Neuron (in vitro differentiated cells): Measurements from ENCODE around the gene FAM174C.
"Not testable (repeated sequence)": the region's sequence is repeated elsewhere in the genome, so short reads cannot be mapped to it uniquely, and the experiment has no call there.

Experiments
- H2AFZ ChIP-seq: one replicate; pipeline ENCODE4 v1.6.1; 2013; ENCODE audit warnings: low read depth, mild to moderate bottlenecking, inconsistent platforms, low read length, moderate library complexity
- H3K27me3 ChIP-seq: one replicate; pipeline ENCODE4 v1.6.1; 2013; ENCODE audit warnings: low read length; ENCODE audit not compliant: insufficient read depth
- H3K36me3 ChIP-seq: one replicate; pipeline ENCODE4 v1.6.1; 2013; ENCODE audit warnings: low read length; ENCODE audit not compliant: insufficient read depth
- H3K4me1 ChIP-seq: one replicate; pipeline ENCODE4 v1.6.1; 2013; ENCODE audit warnings: low read length; ENCODE audit not compliant: insufficient read depth
- H3K4me3 ChIP-seq: 2 replicates; pipeline ENCODE4 v1.5.1; 2013; ENCODE audit warnings: mild to moderate bottlenecking, low read length, moderate library complexity
- H3K9me3 ChIP-seq: one replicate; pipeline ENCODE4 v1.6.1; 2013; ENCODE audit warnings: low read length

Gene FAM174C

DNA sequence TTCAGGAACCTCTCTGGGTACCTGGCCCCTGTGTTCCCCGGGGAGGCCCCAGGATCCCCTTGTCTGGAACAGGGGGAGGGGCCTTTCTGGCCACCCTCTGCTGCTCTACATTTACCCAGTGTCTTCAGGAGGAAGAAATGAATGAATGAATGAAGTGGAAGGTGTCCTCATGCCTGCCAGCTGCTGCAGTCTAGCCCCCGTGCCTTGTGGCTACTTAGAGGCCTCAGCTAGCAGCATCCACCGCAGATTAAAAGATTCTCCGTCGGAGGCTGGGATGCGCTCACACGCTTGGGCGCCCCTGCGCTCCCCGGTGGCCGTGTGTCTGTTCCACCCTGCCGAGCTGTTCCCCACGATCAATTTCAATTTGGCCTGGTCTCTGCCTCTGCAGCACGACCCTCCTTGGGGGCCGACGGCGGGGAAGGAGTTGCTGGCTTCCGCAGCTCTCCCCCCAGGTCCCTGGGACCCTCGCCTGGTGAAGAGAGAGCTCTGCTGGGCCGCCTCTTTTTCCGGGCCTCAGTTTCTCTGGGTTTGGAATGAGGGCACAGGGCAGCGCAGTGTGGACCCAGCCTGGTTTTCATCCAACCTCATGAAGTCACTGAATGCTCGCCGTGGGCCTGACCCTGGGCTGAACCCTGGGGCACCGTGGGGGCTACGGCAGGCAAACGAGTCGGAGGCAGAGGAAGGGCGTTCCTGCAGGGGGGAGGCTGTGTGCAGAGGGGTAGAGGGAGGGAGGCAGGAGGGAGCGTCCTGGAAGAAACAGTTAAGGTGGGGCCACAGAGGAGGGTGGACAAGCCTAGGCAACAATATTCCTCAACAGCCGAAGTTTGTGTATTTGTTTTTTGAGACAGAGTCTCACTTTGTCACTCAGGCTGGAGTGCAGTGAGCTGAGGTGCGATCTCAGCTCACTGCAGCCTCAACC, 38.6 kb downstream of the FAM174C start:
- Histone ChIP-seq H3K36me3 (no peaks in the 10 kb centered on the region), H3K4me3 (no peak overlapping the region), H3K27me3 (peaks cover 36% of the 10 kb centered on the region), H2AFZ (no peak overlapping the region), H3K9me3 (no peaks in the 10 kb centered on the region), H3K4me1 (peaks cover 7% of the 10 kb centered on the region)

DNA sequence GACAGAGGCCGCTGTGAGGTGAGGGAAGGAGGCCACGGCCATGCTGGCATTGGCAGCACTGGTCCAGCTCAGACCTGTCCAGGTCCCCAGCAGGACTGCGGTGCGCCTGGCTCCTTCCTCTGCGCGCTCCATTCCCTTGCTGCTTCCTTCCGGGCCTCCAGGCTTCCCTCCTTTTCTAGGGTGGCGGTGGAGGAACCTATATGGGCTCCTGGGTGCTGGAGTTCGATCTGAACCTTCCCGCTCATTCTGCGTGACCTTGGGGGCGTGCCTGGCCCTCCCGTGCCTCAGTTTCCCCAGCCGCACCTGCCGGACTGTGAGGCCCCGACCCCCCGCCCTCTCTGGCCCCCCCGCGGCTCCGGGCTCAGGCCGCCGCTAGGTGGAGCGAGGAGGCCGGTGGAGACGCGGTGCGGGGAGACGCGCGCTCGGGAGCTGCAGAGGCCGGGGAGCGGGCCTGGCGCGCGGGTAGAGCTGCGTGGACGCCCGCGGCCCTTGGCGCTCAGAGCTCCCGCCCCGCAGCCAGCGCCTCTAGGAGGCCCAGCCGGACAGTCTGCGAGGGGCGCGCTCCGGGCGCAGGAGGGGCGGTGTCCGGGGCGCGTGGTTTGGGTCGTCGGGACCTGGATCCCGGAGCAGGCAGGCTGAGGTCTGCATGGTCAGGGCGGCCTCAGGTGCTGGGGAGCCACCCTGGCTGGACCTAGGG, 40.3 kb downstream of the FAM174C start:
- Histone ChIP-seq H3K36me3 (no peaks in the 10 kb centered on the region), H2AFZ (no peak overlapping the region), H3K27me3 (peaks cover 36% of the 10 kb centered on the region), H3K9me3 (no peaks in the 10 kb centered on the region), H3K4me1 (peaks cover 9% of the 10 kb centered on the region), H3K4me3 (no peak overlapping the region)

DNA sequence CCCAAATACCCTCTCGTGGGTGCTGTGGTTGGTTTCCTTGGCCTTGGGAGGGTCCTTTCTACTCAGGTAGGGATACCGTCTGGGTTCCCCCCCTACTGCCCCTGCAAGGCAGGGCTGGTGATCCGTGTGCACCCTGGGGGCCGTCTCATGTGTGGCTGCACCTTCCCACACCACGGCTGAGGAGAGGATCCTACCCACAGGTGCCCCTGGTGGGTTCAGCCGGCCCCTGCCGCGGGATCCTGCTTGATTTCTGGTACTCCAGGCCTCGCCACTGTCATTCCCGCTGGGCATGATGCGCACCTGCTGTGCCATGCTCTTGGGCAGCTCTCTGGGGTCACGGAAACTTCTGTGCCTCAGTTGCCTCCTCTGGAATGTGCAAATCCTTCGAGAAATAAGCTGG, 41.1 kb downstream of the FAM174C start:
- Histone ChIP-seq H2AFZ (no peak overlapping the region), H3K4me1 (peaks cover 9% of the 10 kb centered on the region), H3K9me3 (no peaks in the 10 kb centered on the region), H3K36me3 (no peaks in the 10 kb centered on the region), H3K27me3 (peaks cover 38% of the 10 kb centered on the region), H3K4me3 (no peak overlapping the region)

DNA sequence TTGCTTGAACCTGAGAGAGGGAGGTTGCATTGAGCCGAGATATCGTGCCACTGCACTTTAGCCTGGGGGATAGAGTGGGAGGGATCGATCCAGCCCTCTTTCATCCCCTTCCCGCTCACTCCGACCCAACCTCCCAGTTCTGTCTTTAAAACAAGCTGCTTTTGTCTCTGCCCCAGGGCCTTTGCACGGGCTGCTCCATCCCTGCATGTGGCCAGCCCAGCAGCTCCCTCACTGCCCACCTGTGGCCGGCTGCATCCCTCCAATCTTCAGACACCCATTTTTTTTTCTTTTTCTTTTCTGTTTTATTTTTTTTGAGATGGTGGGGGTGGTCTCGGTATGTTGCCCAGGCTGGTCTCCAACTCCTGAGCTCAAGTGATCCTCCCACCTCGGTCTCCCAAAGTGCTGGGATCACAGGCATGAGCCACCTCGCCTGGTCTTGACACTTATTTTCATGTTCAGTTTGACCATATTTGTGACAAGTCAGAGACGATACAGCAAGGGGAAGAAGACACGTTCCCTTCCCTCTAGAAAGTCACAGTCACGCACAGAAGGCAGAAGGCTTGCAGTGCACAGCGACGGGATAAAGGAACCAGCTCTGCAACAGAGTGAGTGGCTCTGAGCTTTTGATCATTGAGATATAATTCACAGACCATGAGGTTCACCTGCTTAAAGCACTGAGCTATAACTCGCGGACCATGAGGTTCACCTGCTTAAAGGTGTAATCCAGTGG, 42.1 kb downstream of the FAM174C start:
- Histone ChIP-seq H3K4me3 (no peak overlapping the region), H3K27me3 (peaks cover 39% of the 10 kb centered on the region), H3K36me3 (no peaks in the 10 kb centered on the region), H3K9me3 (no peaks in the 10 kb centered on the region), H3K4me1 (peaks cover 9% of the 10 kb centered on the region), H2AFZ (no peak overlapping the region)

DNA sequence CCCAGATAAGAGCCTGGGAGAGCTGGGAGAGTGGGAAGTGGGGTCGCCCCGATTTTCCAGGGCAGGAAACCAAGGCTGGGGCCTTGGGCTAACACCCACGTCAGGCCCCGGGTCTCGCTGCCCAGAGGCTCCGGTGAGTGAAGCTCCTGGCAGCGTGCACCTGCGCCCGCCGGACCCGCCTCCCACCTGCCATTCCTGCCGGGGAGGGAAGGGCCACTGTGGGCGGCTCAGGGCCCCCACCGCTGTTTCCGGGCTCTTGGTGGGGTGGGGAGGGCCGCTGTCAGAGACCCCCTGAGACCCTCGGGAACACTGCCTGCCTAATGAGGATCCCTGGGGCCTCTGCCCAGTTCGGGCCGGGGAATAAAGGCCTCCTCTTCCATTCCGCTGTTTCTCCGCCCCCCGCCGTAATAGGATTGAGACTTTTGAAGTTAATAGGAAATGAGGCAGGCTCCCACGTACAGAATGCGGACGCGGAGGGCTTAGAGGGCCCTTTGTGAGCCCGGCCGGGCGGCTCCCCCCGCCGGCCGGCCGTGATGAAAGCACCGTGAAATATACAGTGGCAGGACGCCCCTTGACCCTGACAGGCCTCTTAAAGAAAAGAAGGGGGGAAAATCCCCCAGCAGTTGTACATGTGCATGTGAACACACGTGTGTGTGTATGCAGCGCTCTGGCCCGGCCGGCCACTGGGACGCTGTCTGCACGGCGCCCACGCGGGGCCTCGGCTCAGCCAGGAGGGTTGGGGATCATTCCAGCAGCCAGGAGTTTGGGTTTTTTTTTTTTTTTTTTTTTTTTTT, 43.5 kb downstream of the FAM174C start:
- Histone ChIP-seq H3K4me1 (peaks cover 9% of the 10 kb centered on the region), H3K27me3 (peaks cover 35% of the 10 kb centered on the region), H3K4me3 (peak overlapping the region; percentile 13), H2AFZ (no peak overlapping the region), H3K36me3 (no peaks in the 10 kb centered on the region), H3K9me3 (no peaks in the 10 kb centered on the region)

DNA sequence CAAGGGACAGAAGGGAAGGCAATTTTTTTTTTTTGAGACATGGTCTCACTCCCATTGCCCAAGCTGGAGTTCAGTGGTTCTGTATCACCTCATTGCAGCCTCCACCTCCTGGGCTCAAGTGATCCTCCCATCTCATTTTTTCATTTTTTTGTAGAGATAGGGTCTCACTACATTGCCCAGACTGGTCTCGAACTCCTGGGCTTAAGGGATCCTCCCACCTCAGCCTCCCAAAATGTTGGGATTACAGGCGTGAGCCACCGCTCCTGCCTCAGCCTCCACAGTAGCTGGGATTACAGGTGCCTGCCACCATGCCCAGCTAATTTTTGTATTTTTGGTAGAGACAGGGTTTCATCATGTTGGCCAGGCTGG, 44.9 kb downstream of the FAM174C start:
- H3K27me3 ChIP-seq = peaks cover 30% of the 10 kb centered on the region
- H3K36me3 ChIP-seq, H3K4me1 ChIP-seq, H2AFZ ChIP-seq, H3K4me3 ChIP-seq, H3K9me3 ChIP-seq: not testable (repeated sequence)

DNA sequence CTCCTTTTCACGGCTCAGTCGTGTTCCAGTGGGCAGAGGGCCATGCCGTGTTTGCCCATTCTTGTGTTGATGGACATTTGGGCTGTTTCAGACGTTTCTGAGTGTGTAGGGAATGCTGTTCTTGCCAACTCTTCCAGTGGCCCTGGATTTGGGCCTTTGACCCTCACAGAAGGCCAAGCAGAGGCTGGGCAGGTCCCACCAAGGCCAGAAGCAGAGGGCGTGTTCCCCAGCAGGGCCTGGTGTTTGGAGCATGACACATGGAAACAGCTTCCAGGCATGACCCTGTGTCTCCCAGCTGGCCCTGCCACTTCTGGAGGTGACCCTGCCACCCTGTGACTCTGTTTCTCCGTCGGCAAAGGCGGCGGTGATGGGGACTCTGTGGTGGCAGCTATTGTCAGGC, 46.2 kb downstream of the FAM174C start:
- Histone ChIP-seq H3K4me3 (no peak overlapping the region), H3K9me3 (no peaks in the 10 kb centered on the region)

DNA sequence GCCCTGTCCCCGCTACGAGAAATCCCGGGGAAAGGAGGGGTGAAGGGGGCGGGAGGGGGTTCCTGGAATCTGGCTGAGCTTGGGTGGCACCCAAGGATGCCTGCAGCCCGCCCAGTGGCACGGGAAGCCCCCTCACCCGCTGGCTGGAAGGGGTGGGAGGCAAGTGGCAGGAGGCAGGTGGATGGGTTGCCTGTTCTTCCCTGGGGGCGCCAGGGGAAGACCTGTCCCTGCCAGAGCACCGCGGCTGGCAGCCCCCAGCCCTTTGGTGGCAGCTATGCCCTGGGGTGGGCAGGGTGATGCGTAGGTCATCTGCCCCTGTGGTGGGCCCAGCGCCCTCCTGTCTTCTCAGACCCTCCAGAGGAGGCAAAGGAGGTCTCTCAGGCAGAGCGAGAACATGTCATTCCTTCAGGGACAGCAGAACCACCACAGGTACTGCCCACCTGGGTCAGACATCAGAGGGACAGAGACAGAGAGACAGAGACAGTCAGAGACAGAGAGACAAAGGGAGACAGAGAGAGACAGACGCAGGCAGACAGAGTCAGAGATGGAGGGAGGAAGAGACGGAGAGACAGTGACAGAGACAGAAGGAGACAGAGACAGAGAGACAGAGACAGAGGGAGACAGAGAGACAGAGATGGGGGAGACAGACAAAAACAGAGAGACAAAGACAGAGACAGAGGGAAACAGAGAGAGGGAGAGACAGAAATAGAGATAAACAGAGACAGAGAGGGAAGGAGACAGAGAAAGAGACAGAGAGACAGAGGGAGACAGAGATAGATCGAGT, 47.1 kb downstream of the FAM174C start:
- Histone ChIP-seq H3K27me3 (peaks cover 17% of the 10 kb centered on the region), H3K4me1 (peaks cover 7% of the 10 kb centered on the region)

More for the DNA sequence above, 46.2 kb downstream of the FAM174C start:
- Histone ChIP-seq H3K4me1 (peaks cover 7% of the 10 kb centered on the region), H3K27me3 (peaks cover 23% of the 10 kb centered on the region), H2AFZ (no peak overlapping the region), H3K36me3 (no peaks in the 10 kb centered on the region)

DNA sequence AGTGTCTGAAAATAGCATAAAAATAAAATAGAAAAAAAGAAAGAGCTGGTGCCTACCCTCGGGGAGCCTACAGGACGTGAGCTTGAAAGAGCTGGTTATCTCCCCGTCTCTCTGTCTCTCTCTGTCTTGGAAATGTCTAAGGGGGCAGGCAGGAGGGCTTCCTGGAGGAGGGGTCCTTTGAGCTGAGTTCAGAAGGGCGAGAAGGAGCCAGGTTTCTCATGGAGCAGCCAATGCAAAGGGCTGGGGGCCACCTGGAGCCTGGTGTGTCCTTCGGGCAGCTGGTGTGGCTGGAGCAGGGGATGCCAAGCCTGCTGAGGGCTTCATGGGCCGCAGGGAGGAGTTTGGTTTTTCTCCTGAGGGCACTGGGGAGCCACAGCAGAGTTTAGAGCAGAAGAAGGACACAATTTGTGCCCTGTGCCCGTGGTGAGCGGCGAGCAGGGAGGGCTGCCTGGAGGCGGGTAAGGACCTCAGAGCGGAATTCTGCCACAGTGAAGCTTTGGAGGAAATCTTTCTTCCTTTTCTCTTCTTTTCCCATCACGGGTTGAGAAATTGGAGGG, 49.0 kb downstream of the FAM174C start:
- peaks cover 11% of the 10 kb centered on the region for H3K27me3 ChIP-seq
- no peaks in the 10 kb centered on the region for H3K36me3 ChIP-seq
- no peak overlapping the region for H2AFZ ChIP-seq
- H3K9me3 ChIP-seq = no peaks in the 10 kb centered on the region
- peaks cover 3% of the 10 kb centered on the region for H3K4me1 ChIP-seq
- no peak overlapping the region for H3K4me3 ChIP-seq

More for the DNA sequence above, 47.1 kb downstream of the FAM174C start:
- H3K9me3 ChIP-seq = no peaks in the 10 kb centered on the region
- H3K36me3 ChIP-seq = no peaks in the 10 kb centered on the region
- no peak overlapping the region for H2AFZ ChIP-seq
- no peak overlapping the region for H3K4me3 ChIP-seq

DNA sequence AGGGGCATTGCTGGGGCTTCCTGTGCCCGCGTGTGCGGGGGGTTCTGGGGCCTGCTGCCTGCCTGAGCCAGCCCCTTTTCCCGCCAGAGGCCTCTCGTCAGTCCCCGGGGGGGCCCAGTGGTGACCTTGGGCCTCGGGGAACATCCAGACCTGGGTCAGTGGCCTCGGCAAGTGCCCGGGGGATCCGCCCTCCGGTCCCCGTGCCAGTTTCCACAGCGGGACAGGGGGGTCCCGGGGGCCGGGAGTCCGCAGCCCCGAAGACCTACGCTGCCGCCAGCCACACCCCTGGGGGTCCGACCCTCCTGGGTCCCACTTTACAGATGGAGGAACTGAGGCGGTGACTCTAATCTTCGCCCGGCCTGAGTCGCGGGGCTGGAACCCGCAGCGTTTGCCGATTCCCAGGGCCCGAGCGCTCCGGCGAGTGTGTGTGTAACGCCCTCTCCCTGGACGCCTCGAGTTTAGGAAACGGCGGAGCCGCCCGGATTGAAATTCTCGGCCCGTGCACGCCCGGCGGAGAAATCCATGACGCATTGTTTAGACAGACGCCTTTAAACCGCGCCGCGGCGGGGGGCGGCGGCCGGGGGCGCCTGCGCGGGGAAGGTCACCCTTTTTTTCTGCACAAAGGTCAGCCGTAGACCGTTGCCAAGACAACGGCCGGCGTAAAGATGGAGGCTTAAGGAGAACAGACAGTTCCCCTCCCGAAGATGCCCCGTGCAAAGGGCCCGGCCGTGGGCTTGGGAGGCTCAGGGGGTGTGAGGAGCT, 49.7 kb downstream of the FAM174C start:
- H3K4me3 ChIP-seq = no peak overlapping the region
- no peaks in the 10 kb centered on the region for H3K9me3 ChIP-seq
- H3K4me1 ChIP-seq = peaks cover 3% of the 10 kb centered on the region
- H2AFZ ChIP-seq = no peak overlapping the region
- H3K36me3 ChIP-seq = no peaks in the 10 kb centered on the region
- peaks cover 11% of the 10 kb centered on the region for H3K27me3 ChIP-seq

DNA sequence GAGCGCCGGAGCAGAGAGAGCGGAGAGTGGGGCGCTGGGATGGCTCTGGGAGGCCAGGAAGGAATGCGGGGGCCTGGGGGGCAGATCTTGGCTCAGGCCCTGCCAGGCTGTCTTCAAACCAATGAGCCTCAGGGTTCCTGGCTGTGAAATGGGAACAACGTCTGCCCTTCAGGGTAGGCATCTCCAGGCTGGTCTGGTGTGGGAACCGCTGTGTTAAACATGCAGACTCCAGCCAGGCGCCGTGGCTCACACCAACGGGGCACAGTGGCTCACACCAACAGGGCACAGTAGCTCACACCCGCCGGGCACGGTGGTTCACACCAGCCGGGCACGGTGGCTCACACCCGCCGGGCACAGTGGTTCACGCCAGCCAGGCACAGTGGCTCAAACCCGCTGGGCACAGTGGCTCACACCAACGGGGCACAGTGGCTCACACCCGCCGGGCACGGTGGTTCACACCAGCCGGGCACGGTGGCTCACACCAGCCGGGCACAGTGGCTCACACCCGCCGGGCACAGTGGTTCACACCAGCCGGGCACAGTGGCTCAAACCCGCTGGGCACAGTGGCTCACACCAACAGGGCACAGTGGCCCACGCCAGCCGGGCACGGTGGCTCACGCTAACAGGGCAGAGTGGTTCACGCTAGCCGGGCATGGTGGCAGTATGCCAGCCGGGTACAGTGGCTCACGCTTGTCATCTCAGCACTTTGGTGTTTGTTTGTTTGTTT, 50.4 kb downstream of the FAM174C start:
- no peak overlapping the region for H3K4me3 ChIP-seq
- peaks cover 11% of the 10 kb centered on the region for H3K27me3 ChIP-seq
- no peak overlapping the region for H2AFZ ChIP-seq
- H3K9me3 ChIP-seq = no peaks in the 10 kb centered on the region
- peaks cover 3% of the 10 kb centered on the region for H3K4me1 ChIP-seq
- H3K36me3 ChIP-seq = no peaks in the 10 kb centered on the region
